ENCODE data around the gene GRPEL1.

DNA sequence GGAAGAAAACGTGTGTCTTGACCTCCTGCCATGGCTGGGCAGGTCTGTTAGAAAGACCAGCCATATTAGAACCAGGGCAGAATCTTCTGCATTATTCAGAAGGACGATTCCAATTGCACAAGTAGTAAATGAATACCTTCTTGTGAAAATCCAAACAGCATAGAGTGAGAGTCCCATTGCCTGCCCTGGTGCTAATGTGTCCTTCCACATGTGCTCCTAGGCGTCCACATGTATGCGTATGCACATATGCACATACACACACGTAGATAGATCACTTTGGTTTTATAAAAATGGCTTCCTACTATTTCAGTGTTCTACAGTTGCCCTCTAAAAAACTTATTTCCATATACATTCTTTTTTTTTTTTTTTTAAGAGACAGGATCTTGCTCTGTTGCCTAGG lies 10.2 kb upstream of the GRPEL1 start:
- TF ChIP-seq, protein P1, sequence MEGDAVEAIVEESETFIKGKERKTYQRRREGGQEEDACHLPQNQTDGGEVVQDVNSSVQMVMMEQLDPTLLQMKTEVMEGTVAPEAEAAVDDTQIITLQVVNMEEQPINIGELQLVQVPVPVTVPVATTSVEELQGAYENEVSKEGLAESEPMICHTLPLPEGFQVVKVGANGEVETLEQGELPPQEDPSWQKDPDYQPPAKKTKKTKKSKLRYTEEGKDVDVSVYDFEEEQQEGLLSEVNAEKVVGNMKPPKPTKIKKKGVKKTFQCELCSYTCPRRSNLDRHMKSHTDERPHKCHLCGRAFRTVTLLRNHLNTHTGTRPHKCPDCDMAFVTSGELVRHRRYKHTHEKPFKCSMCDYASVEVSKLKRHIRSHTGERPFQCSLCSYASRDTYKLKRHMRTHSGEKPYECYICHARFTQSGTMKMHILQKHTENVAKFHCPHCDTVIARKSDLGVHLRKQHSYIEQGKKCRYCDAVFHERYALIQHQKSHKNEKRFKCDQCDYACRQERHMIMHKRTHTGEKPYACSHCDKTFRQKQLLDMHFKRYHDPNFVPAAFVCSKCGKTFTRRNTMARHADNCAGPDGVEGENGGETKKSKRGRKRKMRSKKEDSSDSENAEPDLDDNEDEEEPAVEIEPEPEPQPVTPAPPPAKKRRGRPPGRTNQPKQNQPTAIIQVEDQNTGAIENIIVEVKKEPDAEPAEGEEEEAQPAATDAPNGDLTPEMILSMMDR (IDR thresholded peaks at IDR 0.05; ENCODE audit: poor library complexity) = no peak
- no peak for TF ChIP-seq EZH2 (IDR thresholded peaks at IDR 0.05; ENCODE audit: borderline replicate concordance)

Data from hepatocyte (in vitro differentiated cells).